H9 (cell line): ENCODE results near the gene CHIT1. TPM values are rescaled to one million over a fixed set of nuclear protein-coding genes. Genes with fewer than 3 reads are reported as not detected.

Source experiments
- DNase-seq: peaks from one replicate; pipeline ENCODE4 v3.0.0-alpha.2; 2017
- H2AFZ ChIP-seq: one replicate; pipeline ENCODE4 v1.6.1; 2013; ENCODE audit warnings: mild to moderate bottlenecking, low read length, control low read depth, moderate library complexity
- H2AK5ac ChIP-seq: 2 replicates; pipeline ENCODE4 v1.6.1; 2013; ENCODE audit warnings: low read length, control low read depth, mixed read lengths; ENCODE audit not compliant: insufficient read length
- H2BK120ac ChIP-seq: one replicate; pipeline ENCODE4 v1.6.1; 2013; ENCODE audit warnings: low read depth, mild to moderate bottlenecking, low read length, control low read depth, inconsistent platforms; ENCODE audit not compliant: poor library complexity, severe bottlenecking
- H2BK12ac ChIP-seq: 2 replicates; pipeline ENCODE4 v1.6.1; 2013; ENCODE audit warnings: low read length, control low read depth, mixed read lengths, low read depth; ENCODE audit not compliant: insufficient read length
- H2BK15ac ChIP-seq: 2 replicates; pipeline ENCODE4 v1.6.1; 2013; ENCODE audit warnings: low read depth, low read length, control low read depth
- H2BK20ac ChIP-seq: one replicate; pipeline ENCODE4 v1.6.1; 2013; ENCODE audit warnings: low read depth, mild to moderate bottlenecking, low read length, control low read depth, inconsistent platforms; ENCODE audit not compliant: poor library complexity, severe bottlenecking
- H2BK5ac ChIP-seq: 2 replicates; pipeline ENCODE4 v1.6.1; 2013; ENCODE audit warnings: low read length, control low read depth, mixed read lengths; ENCODE audit not compliant: insufficient read length
- H3K14ac ChIP-seq: 2 replicates; pipeline ENCODE4 v1.6.1; 2013; ENCODE audit warnings: low read length, control low read depth; ENCODE audit not compliant: insufficient read depth
- H3K18ac ChIP-seq: 2 replicates; pipeline ENCODE4 v1.6.1; 2013; ENCODE audit warnings: low read depth, mild to moderate bottlenecking, mixed read lengths, low read length, control low read depth; ENCODE audit not compliant: insufficient read length
- H3K23ac ChIP-seq: 2 replicates; pipeline ENCODE4 v1.6.1; 2013; ENCODE audit warnings: low read length, control low read depth, mixed read lengths, low read depth; ENCODE audit not compliant: insufficient read length
- H3K23me2 ChIP-seq: 2 replicates; pipeline ENCODE4 v1.6.1; 2013; ENCODE audit warnings: low read depth, mild to moderate bottlenecking, mixed read lengths, low read length, control low read depth; ENCODE audit not compliant: insufficient read length, poor library complexity, severe bottlenecking
- H3K27ac ChIP-seq: 2 replicates; pipeline ENCODE4 v1.5.1; 2013; ENCODE audit warnings: low read length, control low read depth, mixed read lengths, low read depth; ENCODE audit not compliant: insufficient read length
- H3K27me3 ChIP-seq: 2 replicates; pipeline ENCODE4 v1.6.1; 2013; ENCODE audit warnings: low read length, control low read depth, inconsistent platforms; ENCODE audit not compliant: insufficient read depth
- H3K4ac ChIP-seq: 2 replicates; pipeline ENCODE4 v1.6.1; 2013; ENCODE audit warnings: low read depth, mild to moderate bottlenecking, control low read depth, inconsistent platforms, low read length, moderate library complexity
- H3K4me1 ChIP-seq: 2 replicates; pipeline ENCODE4 v1.6.1; 2013; ENCODE audit warnings: low read length, control low read depth, inconsistent platforms; ENCODE audit not compliant: insufficient read depth
- H3K4me2 ChIP-seq: 2 replicates; pipeline ENCODE4 v1.6.1; 2013; ENCODE audit warnings: low read length, control low read depth, mixed read lengths; ENCODE audit not compliant: insufficient read length, insufficient read depth
- H3K56ac ChIP-seq: 2 replicates; pipeline ENCODE4 v1.6.1; 2013; ENCODE audit warnings: low read depth, mild to moderate bottlenecking, mixed read lengths, low read length, control low read depth; ENCODE audit not compliant: insufficient read length
- H3K79me1 ChIP-seq: 2 replicates; pipeline ENCODE4 v1.6.1; 2013; ENCODE audit warnings: low read depth, mild to moderate bottlenecking, moderate library complexity, low read length, control low read depth, inconsistent platforms; ENCODE audit not compliant: insufficient read depth, poor library complexity, severe bottlenecking
- H3K79me2 ChIP-seq: 2 replicates; pipeline ENCODE4 v1.6.1; 2013; ENCODE audit warnings: low read length, control low read depth, inconsistent platforms; ENCODE audit not compliant: insufficient read depth
- H3K9ac ChIP-seq: 2 replicates; pipeline ENCODE4 v1.6.1; 2013; ENCODE audit warnings: low read length, control low read depth, mixed read lengths; ENCODE audit not compliant: insufficient read length; ENCODE audit errors: extremely low read depth
- H3K9me3 ChIP-seq: one replicate; pipeline ENCODE4 v1.6.1; 2013; ENCODE audit warnings: low read depth, low read length, inconsistent platforms; ENCODE audit not compliant: control insufficient read depth
- H3T11ph ChIP-seq: one replicate; pipeline ENCODE4 v1.6.1; 2013; ENCODE audit warnings: mild to moderate bottlenecking, low read length, control low read depth, inconsistent platforms
- H4K20me1 ChIP-seq: one replicate; pipeline ENCODE4 v1.6.1; 2013; ENCODE audit not compliant: control insufficient read depth, insufficient read length, insufficient read depth
- H4K5ac ChIP-seq: 2 replicates; pipeline ENCODE4 v1.6.1; 2013; ENCODE audit warnings: low read depth, mild to moderate bottlenecking, mixed read lengths, low read length, control low read depth; ENCODE audit not compliant: insufficient read length
- H4K8ac ChIP-seq: replicated peaks from 2 replicates; pipeline ENCODE4 v1.6.1; 2013; ENCODE audit warnings: low read length, control low read depth, mixed read lengths, low read depth; ENCODE audit not compliant: insufficient read length
- H4K91ac ChIP-seq: 2 replicates; pipeline ENCODE4 v1.6.1; 2013; ENCODE audit warnings: low read depth, mild to moderate bottlenecking, moderate library complexity, mixed read lengths, low read length, control low read depth; ENCODE audit not compliant: insufficient read length
- H3K27ac Mint-ChIP-seq, 3 experiments: 2 replicates in 2 of 3; 3 replicates in 1 of 3; pipeline ENCODE4 v1.8.0; 2020 to 2021; ENCODE audit warnings: mixed read lengths in 3 of 3, mild to moderate bottlenecking in 1 of 3, moderate library complexity in 1 of 3
- H3K27me3 Mint-ChIP-seq: 2 replicates; pipeline ENCODE4 v1.8.0; 2021; ENCODE audit warnings: low read depth, mild to moderate bottlenecking, moderate library complexity, mixed read lengths
- H3K36me3 Mint-ChIP-seq, 3 experiments: 2 replicates in 2 of 3; 3 replicates in 1 of 3; pipeline ENCODE4 v1.8.0; 2020 to 2021; ENCODE audit warnings: low read depth in 3 of 3, mixed read lengths in 3 of 3; ENCODE audit not compliant: insufficient read depth in 1 of 3
- H3K4me1 Mint-ChIP-seq, 2 experiments: 2 replicates each; pipeline ENCODE4 v1.8.0; 2020; ENCODE audit warnings: mixed read lengths in 2 of 2
- H3K4me3 Mint-ChIP-seq, 2 experiments: 2 replicates in 1 of 2; 3 replicates in 1 of 2; pipeline ENCODE4 v1.8.0; 2020 to 2021; ENCODE audit warnings: mild to moderate bottlenecking in 2 of 2, mixed read lengths in 2 of 2, moderate library complexity in 1 of 2
- H3K9me3 Mint-ChIP-seq, 2 experiments: 2 replicates in 1 of 2; 3 replicates in 1 of 2; pipeline ENCODE4 v1.8.0; 2020; ENCODE audit warnings: mild to moderate bottlenecking in 2 of 2, mixed read lengths in 2 of 2, moderate library complexity in 1 of 2
- WGBS: extraction: QIAGEN DNeasy Blood & Tissue Kit; methylation state at CpG from one replicate; pipeline ENCODE4 v1.1.7; 2013; ENCODE audit warnings: missing lambda C conversion rate, low lambda C conversion rate, mixed read lengths; ENCODE audit not compliant: insufficient read length; ENCODE audit errors: extremely low coverage; 5-methylcytosine and 5-hydroxymethylcytosine counted together
- total RNA-seq: library from RNA; stranded (reverse); gene quantifications from 2 replicates; pipeline ENCODE4 v1.2.1, GENCODE V29; 2021
- TF ChIP-seq, protein P1 (sequence below): fragments of 200-600 bp; sonication (generic); conservative IDR thresholded peaks from 3 replicates; pipeline ENCODE4 v1.8.0; 2021; ENCODE audit warnings: antibody characterized with exemption, mild to moderate bottlenecking

The CHIT1 gene
- total RNA-seq, 1 experiment from 2014 or later: not detected

- DNase-seq: no peak
- no CpG with 5 or more reads among the region's 8 CpGs for WGBS
- no peak overlapping the region for H2BK120ac ChIP-seq
- no peak overlapping the region for H2AFZ ChIP-seq
- no peak overlapping the region for H3K4me3 Mint-ChIP-seq
- H3K4ac ChIP-seq: no peak overlapping the region
- H3K27me3 Mint-ChIP-seq: peaks cover 24% of the 10 kb centered on the region
- peaks cover 2 to 7% of the 10 kb centered on the region in 2 experiments; a peak in 2 of 4 replicates for H3K4me1 Mint-ChIP-seq
- H3K9ac ChIP-seq: no peak overlapping the region
- TF ChIP-seq, protein P1, sequence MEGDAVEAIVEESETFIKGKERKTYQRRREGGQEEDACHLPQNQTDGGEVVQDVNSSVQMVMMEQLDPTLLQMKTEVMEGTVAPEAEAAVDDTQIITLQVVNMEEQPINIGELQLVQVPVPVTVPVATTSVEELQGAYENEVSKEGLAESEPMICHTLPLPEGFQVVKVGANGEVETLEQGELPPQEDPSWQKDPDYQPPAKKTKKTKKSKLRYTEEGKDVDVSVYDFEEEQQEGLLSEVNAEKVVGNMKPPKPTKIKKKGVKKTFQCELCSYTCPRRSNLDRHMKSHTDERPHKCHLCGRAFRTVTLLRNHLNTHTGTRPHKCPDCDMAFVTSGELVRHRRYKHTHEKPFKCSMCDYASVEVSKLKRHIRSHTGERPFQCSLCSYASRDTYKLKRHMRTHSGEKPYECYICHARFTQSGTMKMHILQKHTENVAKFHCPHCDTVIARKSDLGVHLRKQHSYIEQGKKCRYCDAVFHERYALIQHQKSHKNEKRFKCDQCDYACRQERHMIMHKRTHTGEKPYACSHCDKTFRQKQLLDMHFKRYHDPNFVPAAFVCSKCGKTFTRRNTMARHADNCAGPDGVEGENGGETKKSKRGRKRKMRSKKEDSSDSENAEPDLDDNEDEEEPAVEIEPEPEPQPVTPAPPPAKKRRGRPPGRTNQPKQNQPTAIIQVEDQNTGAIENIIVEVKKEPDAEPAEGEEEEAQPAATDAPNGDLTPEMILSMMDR: no peak
- H2BK15ac ChIP-seq: no peak overlapping the region
- no peak overlapping the region for H4K91ac ChIP-seq
- no peak overlapping the region for H3K23ac ChIP-seq
- no peaks in the 10 kb centered on the region for H4K20me1 ChIP-seq
- H3K79me2 ChIP-seq: no peaks in the 10 kb centered on the region
- H2BK20ac ChIP-seq: no peak overlapping the region
- no peak overlapping the region for H2BK5ac ChIP-seq
- H3K27me3 ChIP-seq: peaks cover 2% of the 10 kb centered on the region; the same call in 1 of the 2 replicates
- no peaks in the 10 kb centered on the region for H3K36me3 Mint-ChIP-seq
- H3K4me1 ChIP-seq: no peaks in the 10 kb centered on the region
- H4K5ac ChIP-seq: no peak overlapping the region
- peaks cover 2 to 3% of the 10 kb centered on the region in 2 experiments; a peak in 3 of 5 replicates for H3K9me3 Mint-ChIP-seq
- no peak overlapping the region for H3K56ac ChIP-seq
- no peak overlapping the region for H3K4me2 ChIP-seq
- no peak overlapping the region for H3K27ac ChIP-seq
- peak overlapping the region in 1 of 3 experiments; percentile 63; a peak in 1 of 7 replicates for H3K27ac Mint-ChIP-seq
- H3K14ac ChIP-seq: no peak overlapping the region
- H4K8ac ChIP-seq: no peak overlapping the region
- no peak overlapping the region for H3T11ph ChIP-seq
- H3K9me3 ChIP-seq: no peaks in the 10 kb centered on the region
- no peak overlapping the region for H3K18ac ChIP-seq
- no peak overlapping the region for H2AK5ac ChIP-seq
- no peaks in the 10 kb centered on the region for H3K23me2 ChIP-seq
- no peaks in the 10 kb centered on the region for H3K79me1 ChIP-seq
- H2BK12ac ChIP-seq: no peak overlapping the region
Observed at GRCh38 chr1:203199816-203200571, 29.5 kb downstream of the CHIT1 start.
